ENCODE measurements around the gene NTM.

The NTM gene

GRCh38 chr11:131561972-131562371, 191.6 kb downstream of the NTM start:
- no peak overlapping the region for H3K27ac ChIP-seq (replicated peaks)
- no peak for TF ChIP-seq POLR2AphosphoS5 (IDR thresholded peaks at IDR 0.05; ENCODE audit: low read depth)
- TF ChIP-seq, protein P1, sequence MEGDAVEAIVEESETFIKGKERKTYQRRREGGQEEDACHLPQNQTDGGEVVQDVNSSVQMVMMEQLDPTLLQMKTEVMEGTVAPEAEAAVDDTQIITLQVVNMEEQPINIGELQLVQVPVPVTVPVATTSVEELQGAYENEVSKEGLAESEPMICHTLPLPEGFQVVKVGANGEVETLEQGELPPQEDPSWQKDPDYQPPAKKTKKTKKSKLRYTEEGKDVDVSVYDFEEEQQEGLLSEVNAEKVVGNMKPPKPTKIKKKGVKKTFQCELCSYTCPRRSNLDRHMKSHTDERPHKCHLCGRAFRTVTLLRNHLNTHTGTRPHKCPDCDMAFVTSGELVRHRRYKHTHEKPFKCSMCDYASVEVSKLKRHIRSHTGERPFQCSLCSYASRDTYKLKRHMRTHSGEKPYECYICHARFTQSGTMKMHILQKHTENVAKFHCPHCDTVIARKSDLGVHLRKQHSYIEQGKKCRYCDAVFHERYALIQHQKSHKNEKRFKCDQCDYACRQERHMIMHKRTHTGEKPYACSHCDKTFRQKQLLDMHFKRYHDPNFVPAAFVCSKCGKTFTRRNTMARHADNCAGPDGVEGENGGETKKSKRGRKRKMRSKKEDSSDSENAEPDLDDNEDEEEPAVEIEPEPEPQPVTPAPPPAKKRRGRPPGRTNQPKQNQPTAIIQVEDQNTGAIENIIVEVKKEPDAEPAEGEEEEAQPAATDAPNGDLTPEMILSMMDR (IDR thresholded peaks at IDR 0.05; ENCODE audit: insufficient read depth, low read length), result no peak
- TF ChIP-seq GABPA (IDR thresholded peaks at IDR 0.05; ENCODE audit: low read depth), result no peak
- TF ChIP-seq, protein P2, sequence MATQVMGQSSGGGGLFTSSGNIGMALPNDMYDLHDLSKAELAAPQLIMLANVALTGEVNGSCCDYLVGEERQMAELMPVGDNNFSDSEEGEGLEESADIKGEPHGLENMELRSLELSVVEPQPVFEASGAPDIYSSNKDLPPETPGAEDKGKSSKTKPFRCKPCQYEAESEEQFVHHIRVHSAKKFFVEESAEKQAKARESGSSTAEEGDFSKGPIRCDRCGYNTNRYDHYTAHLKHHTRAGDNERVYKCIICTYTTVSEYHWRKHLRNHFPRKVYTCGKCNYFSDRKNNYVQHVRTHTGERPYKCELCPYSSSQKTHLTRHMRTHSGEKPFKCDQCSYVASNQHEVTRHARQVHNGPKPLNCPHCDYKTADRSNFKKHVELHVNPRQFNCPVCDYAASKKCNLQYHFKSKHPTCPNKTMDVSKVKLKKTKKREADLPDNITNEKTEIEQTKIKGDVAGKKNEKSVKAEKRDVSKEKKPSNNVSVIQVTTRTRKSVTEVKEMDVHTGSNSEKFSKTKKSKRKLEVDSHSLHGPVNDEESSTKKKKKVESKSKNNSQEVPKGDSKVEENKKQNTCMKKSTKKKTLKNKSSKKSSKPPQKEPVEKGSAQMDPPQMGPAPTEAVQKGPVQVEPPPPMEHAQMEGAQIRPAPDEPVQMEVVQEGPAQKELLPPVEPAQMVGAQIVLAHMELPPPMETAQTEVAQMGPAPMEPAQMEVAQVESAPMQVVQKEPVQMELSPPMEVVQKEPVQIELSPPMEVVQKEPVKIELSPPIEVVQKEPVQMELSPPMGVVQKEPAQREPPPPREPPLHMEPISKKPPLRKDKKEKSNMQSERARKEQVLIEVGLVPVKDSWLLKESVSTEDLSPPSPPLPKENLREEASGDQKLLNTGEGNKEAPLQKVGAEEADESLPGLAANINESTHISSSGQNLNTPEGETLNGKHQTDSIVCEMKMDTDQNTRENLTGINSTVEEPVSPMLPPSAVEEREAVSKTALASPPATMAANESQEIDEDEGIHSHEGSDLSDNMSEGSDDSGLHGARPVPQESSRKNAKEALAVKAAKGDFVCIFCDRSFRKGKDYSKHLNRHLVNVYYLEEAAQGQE (IDR thresholded peaks at IDR 0.05; ENCODE audit: insufficient replicate concordance, low read depth), result no peak
- TF ChIP-seq SPI1 (IDR thresholded peaks at IDR 0.05; ENCODE audit: borderline replicate concordance, low read depth), result no peak
- H3K27me3 ChIP-seq (ENCODE audit: insufficient read depth, poor library complexity, severe bottlenecking), result no peaks in the 10 kb centered on the region
- no peak overlapping the region for H3K4me3 ChIP-seq (replicated peaks; ENCODE audit: insufficient read depth, low read length)
- no peak for DNase-seq (ENCODE audit: low read depth in 1 of 2, low spot score in 1 of 2)

- Histone ChIP-seq H3K27me3 (ENCODE audit: insufficient read depth, poor library complexity, severe bottlenecking) (no peaks in the 10 kb centered on the region), H3K27ac (replicated peaks) (no peak overlapping the region), H3K4me3 (replicated peaks; ENCODE audit: insufficient read depth, low read length) (no peak overlapping the region)
- no peak for DNase-seq (ENCODE audit: low read depth in 1 of 2, low spot score in 1 of 2)
- TF ChIP-seq POLR2AphosphoS5 (IDR thresholded peaks at IDR 0.05; ENCODE audit: low read depth), result no peak
- no peak for TF ChIP-seq GABPA (IDR thresholded peaks at IDR 0.05; ENCODE audit: low read depth)
- no peak for TF ChIP-seq SPI1 (IDR thresholded peaks at IDR 0.05; ENCODE audit: borderline replicate concordance, low read depth)
- TF ChIP-seq, protein P1 (IDR thresholded peaks at IDR 0.05; ENCODE audit: insufficient read depth, low read length), result no peak
- TF ChIP-seq, protein P2 (IDR thresholded peaks at IDR 0.05; ENCODE audit: insufficient replicate concordance, low read depth), result no peak
Observed at GRCh38 chr11:131568318-131568717, 197.9 kb downstream of the NTM start.

DNA sequence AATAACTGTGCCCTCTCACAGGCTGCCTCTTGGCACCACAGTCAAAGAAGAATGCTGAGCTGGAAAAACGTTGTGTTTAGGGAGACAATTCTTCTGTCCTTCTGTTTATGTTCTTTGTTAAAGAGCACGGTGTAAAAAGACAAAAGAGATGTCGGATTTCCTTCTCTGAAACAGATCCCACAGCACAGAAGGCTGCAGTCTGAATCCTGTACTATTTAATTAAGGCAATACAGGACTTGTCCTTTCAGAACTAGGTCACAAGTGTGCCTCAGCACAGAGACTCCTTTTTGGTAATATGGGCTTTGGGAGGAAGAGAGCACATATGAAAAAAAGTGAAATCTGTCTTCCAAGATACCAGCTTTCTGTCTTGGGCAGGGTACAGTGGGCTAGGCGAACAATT, 201.2 kb downstream of the NTM start:
- no peak for DNase-seq (ENCODE audit: low read depth in 1 of 2, low spot score in 1 of 2)
- H3K27me3 ChIP-seq (ENCODE audit: insufficient read depth, poor library complexity, severe bottlenecking), result no peaks in the 10 kb centered on the region
- no peak overlapping the region for H3K4me3 ChIP-seq (replicated peaks; ENCODE audit: insufficient read depth, low read length)
- TF ChIP-seq, protein P2 (IDR thresholded peaks at IDR 0.05; ENCODE audit: insufficient replicate concordance, low read depth), result no peak
- TF ChIP-seq, protein P1 (IDR thresholded peaks at IDR 0.05; ENCODE audit: insufficient read depth, low read length), result no peak
- no peak overlapping the region for H3K27ac ChIP-seq (replicated peaks)
